Gastroesophageal sphincter (tissue), 4 donors: ENCODE measurements around the gene PREB. TPM values are rescaled to one million over a fixed set of nuclear protein-coding genes. Genes with fewer than 3 reads are reported as not detected.

Experiments used
- ATAC-seq: fragments of 150-250 bp; one replicate; pipeline ENCODE4 v1.9.1; 2016; ENCODE audit warnings: mild to moderate bottlenecking, moderate library complexity
- H3K27ac ChIP-seq, 4 donors: fragments of 200-600 bp; sonication (generic) in 3 of 4; 1 replicate in 3 of 4; 2 replicates in 1 of 4; pipeline ENCODE4 v1.5.1; 2016 to 2019
- H3K27me3 ChIP-seq: fragments of 200-600 bp; sonication (generic); one replicate; pipeline ENCODE4 v1.5.1; 2019
- H3K36me3 ChIP-seq, 2 donors: fragments of 200-600 bp; sonication (generic); one replicate each; pipeline ENCODE4 v1.5.1; 2019; ENCODE audit warnings: control low read depth in 1 of 2
- H3K4me1 ChIP-seq, 3 donors: fragments of 200-600 bp; sonication (generic); 1 replicate in 2 of 3; 2 replicates in 1 of 3; pipeline ENCODE4 v1.5.1; 2016 to 2019; ENCODE audit warnings: control low read depth in 2 of 3
- H3K4me3 ChIP-seq, 2 donors: fragments of 200-600 bp; sonication (generic); one replicate each; pipeline ENCODE4 v1.5.1; 2019; ENCODE audit warnings: mild to moderate bottlenecking in 1 of 2, moderate library complexity in 1 of 2
- H3K9me3 ChIP-seq, 3 donors: fragments of 200-600 bp; sonication (generic); one replicate each; pipeline ENCODE4 v1.5.1; 2017 to 2019; ENCODE audit warnings: control low read depth in 2 of 3
- CTCF ChIP-seq, 4 experiments: fragments of 200-600 bp in 2 of 4; fragments of 450-650 bp in 2 of 4; sonication (generic) in 1 of 4; IDR thresholded peaks; one replicate each; pipeline ENCODE4 v1.5.1; 2017 to 2019; ENCODE audit warnings: antibody characterized with exemption in 4 of 4, mild to moderate bottlenecking in 2 of 4, moderate library complexity in 2 of 4
- EP300 ChIP-seq: sonication (generic); formaldehyde crosslinking; IDR thresholded peaks from one replicate; pipeline ENCODE4 v1.6.1; 2017; ENCODE audit warnings: antibody characterized with exemption, mild to moderate bottlenecking
- POLR2A ChIP-seq, 2 donors: fragments of 450-650 bp; IDR thresholded peaks; one replicate each; pipeline ENCODE4 v1.6.1; 2017; ENCODE audit warnings: antibody characterized with exemption in 2 of 2, mild to moderate bottlenecking in 2 of 2, moderate library complexity in 1 of 2
- POLR2AphosphoS5 ChIP-seq: sonication (generic); formaldehyde crosslinking; IDR thresholded peaks from one replicate; pipeline ENCODE4 v1.6.1; 2017; ENCODE audit warnings: antibody characterized with exemption
- WGBS, 2 donors: methylation state at CpG; one replicate each; pipeline ENCODE4 v1.1.5; 2018; ENCODE audit warnings: low coverage in 1 of 2; 5-methylcytosine and 5-hydroxymethylcytosine counted together
- total RNA-seq, 4 donors: library from RNA; depleted of rRNA; stranded (reverse); fragments of >200 nt; gene quantifications; one replicate each; pipeline ENCODE4 v1.1.0, GENCODE V29; 2016

PREB gene
- total RNA-seq, 4 donors from 2014 or later, result 47.0 to 83.9 (median 50.8) TPM

- peaks cover under 1 to 24% (median 5%) of the 10 kb centered on the region in 3 donors for H3K4me1 ChIP-seq
- WGBS, 2 donors, result no CpG with 5 or more reads among the region's 9 CpGs
Observed at GRCh38 chr2:27127883-27128667, 6.4 kb downstream of the PREB start.

GRCh38 chr2:27126252-27126710, 8.2 kb downstream of the PREB start:
- Histone ChIP-seq H3K36me3 (peaks cover 0 to 22% of the 10 kb centered on the region in 2 donors), H3K27ac (no peak overlapping the region), H3K9me3 (no peaks in the 10 kb centered on the region), H3K27me3 (no peaks in the 10 kb centered on the region), H3K4me1 (peaks cover 0 to 13% (median 0%) of the 10 kb centered on the region in 3 donors), H3K4me3 (no peak overlapping the region)
- 40 to 53% methylated on average over 3 to 5 of the region's 5 CpGs for WGBS, 2 donors
- ATAC-seq, result no peak
- TF ChIP-seq EP300 (no peak), POLR2A (IDR thresholded peaks at IDR 0.05) (no peak), CTCF (IDR thresholded peaks at IDR 0.05) (no peak), POLR2AphosphoS5 (no peak)

More at GRCh38 chr2:27127883-27128667, 6.4 kb downstream of the PREB start:
- Histone ChIP-seq H3K36me3 (peaks cover 0 to 40% of the 10 kb centered on the region in 2 donors), H3K27me3 (no peaks in the 10 kb centered on the region), H3K4me3 (no peak overlapping the region), H3K27ac (no peak overlapping the region), H3K9me3 (no peaks in the 10 kb centered on the region)
- no peak for ATAC-seq
- TF ChIP-seq POLR2A (IDR thresholded peaks at IDR 0.05), result no peak
- TF ChIP-seq CTCF (IDR thresholded peaks at IDR 0.05), result no peak
- no peak for TF ChIP-seq EP300
- no peak for TF ChIP-seq POLR2AphosphoS5

- Histone ChIP-seq H3K9me3 (no peaks in the 10 kb centered on the region), H3K36me3 (peaks cover 0 to 10% of the 10 kb centered on the region in 2 donors), H3K4me1 (peaks cover 0 to 13% (median 0%) of the 10 kb centered on the region in 3 donors), H3K4me3 (no peak overlapping the region), H3K27me3 (no peaks in the 10 kb centered on the region), H3K27ac (no peak overlapping the region)
- 75 to 100% methylated on average over 1 to 3 of the region's 3 CpGs for WGBS, 2 donors
- no peak for TF ChIP-seq CTCF (IDR thresholded peaks at IDR 0.05)
- ATAC-seq, result no peak
Observed at GRCh38 chr2:27125104-27125503, 9.3 kb downstream of the PREB start.

GRCh38 chr2:27123302-27124150, 10.9 kb downstream of the PREB start, which contains the start of gene ABHD1:
ABHD1 (plus strand) TSS chr2:27123815; CDS start chr2:27123949, 134 bp downstream.
- ATAC-seq, result peak; percentile 81

More at GRCh38 chr2:27123302-27124150, 10.9 kb downstream of the PREB start, which contains the start of gene ABHD1:
- TF ChIP-seq EP300 (no peak), POLR2A (IDR thresholded peaks at IDR 0.05) (peak in 1 of 2 donors; percentile 30), POLR2AphosphoS5 (no peak), CTCF (IDR thresholded peaks at IDR 0.05) (peak in 1 of 4 experiments; percentile 27)
- Histone ChIP-seq H3K4me3 (peak within 1 kb of the TSS; percentile 44 to 69), H3K27ac (peak within 1 kb of the TSS in 3 of 4 donors; percentile 27 to 62 (median 55)), H3K27me3 (peaks cover 13% of the 10 kb centered on the region), H3K9me3 (no peaks in the 10 kb centered on the region), H3K4me1 (peaks cover 0 to 21% (median 2%) of the 10 kb centered on the region in 3 donors), H3K36me3 (no peaks in the 10 kb centered on the region)
- WGBS, 2 donors, result 6 to 7% methylated on average over 16 to 19 of the region's 47 CpGs
